Activated T-cell treated with anti-CD3 and anti-CD28 coated beads for 48 hours (primary cell): ENCODE results near the gene TSFM.

ENCODE experiments used
- DNase-seq: peaks from one replicate; pipeline ENCODE4 v3.0.0-alpha.2; 2020; ENCODE audit warnings: low read depth

The TSFM gene

DNA sequence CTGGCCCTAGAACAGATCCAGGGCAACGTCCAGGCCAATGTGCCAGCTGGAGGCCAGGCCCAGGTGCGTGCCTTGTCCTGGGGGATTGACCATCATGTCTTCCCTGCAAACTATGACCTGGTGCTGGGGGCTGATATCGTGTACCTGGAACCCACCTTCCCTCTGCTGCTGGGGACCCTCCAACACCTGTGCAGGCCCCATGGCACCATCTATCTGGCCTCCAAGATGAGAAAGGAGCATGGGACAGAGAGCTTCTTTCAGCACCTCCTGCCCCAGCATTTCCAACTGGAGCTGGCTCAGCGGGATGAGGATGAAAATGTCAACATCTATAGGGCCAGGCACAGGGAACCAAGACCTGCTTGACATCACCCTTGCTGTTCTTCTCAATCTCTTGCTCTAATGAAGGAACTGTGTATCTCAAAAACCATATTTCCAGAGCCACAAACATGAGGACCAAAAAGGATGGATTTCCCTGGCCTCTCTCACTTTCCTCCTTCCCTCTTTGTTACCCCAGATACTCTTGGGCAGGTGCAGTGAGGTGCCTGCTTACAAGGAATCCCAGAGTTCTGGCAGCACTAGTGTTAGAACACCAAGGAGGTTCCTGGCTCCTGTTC is 2.2 kb upstream of the TSFM start:
- no peak for DNase-seq

DNA sequence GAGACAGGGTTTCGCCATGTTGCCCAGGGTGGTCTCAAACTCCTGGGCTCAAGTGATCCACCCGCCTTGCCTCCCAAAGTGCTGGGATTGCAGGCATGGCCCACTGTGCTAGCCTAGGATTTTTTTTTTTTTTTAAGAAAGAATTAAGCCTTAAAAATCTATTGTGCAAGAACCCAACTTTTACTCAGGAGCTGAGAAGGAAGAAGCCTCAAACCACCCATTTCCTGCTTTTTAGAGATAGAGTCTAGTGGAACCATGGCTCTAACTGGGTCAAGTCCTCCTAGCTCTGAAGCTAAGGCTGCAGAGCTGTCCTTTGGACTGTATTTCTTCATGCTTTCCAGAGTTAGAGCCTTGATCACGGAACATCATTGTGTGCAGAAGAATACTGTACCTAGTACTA is 1.3 kb upstream of the TSFM start:
- no peak for DNase-seq

DNA sequence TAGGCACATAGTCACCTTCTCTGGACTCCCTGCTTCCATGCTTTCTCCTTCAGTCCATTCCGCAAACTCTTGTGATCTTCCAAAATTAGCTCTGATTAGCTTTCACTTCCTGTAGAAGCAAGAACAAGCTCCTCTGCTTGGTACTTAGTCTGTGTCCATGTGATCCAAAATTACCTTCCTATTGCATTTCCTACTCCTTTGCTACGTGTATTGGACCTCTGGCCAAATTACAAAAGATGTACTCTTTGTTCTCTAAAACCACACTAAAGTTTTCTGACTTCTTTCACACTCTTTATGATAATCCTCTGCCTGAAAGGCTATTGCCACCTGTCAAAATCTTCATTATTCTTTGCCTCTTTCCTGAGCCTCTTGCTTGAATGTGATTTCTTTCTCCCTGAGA is 786 bp upstream of the TSFM start:
- no peak for DNase-seq

DNA sequence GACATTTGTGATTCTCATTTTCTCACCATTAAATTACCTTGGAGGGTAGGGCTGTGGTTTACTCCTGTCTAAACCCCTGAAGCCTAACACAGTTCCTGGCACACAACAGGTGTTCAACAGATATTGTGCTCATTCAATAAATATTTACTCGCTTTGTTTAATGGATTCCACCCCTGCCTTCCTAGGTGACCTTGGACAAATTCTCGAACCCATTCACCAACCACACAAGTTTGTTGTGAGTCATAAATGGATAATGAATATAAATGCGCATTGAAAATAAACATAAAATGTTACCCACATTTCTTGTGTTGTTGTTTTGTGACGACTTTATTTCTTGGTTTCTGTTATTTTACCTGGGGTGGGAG is 362 bp upstream of the TSFM start:
- DNase-seq = no peak

DNA sequence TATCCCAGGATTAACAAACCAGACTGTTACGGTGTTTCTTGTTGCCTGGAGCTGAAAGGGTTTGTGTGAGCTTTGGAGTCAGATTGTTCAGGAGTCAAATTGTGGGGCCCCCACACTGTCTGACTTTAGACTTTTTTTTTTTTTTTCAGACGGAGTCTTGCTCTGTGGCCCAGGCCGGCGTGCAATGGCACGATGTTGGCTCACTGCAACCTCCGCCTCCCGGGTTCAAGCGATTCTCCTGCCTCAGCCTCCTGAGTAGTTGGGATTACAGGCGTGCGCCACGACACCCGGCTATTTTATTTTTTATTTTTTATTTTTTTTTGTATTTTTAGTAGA is 847 bp downstream of the TSFM start:
- no peak for DNase-seq

DNA sequence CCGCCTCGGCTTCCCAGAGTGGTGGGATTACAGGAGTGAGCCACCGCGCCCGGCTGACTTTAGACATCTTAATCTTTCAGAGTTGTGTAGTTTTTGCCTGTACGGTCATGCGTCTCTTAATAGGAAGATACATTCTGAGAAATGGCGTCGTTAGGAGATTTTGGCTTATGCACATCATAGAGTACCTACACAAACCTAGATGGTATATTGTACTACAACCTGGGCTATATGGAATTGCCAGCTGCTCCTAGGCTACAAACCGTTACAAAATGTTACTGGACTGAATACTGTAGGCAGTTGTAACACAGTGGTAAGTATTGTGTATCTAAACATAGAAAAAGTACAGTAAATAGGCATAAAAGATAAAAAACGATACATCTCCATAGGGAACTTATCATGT is 1.3 kb downstream of the TSFM start:
- DNase-seq = no peak

DNA sequence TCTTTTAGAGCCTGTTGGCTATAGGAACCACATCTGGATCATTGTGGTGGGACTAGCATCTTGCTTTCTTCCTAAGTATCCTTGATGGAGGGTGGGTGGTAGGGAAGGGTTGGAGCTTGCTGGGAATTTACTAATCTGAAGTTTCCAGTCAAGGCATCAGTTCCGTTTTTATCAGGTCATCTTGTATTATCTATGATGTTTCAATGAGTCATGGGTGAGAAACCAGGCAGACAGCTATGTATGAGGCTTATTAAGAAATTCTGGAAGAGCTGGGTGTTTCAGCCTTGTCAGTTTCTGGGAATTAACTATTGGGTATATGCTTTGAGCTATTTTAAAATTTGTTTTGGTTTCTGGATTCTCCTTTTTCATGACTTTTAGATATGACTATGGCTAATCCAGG is 11.3 kb downstream of the TSFM start:
- no peak for DNase-seq

DNA sequence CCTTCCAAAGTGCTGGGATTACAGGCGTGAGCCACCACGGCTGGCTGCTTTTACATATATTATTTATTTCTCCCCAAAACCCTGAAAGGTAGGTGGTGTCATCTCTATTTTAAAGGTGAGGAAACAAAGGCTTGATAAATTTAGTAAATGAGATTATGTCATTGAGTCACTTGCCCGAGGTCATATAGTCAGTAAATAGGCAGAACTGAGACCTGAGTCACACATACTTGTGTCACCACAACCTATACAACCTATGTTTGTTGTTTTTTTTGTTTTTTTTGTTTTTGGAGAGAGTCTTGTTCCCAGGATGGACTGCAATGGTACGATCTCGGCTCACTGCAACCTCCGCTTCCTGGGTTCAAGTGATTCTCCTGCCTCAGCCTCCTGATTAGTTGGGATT is 12.8 kb downstream of the TSFM start:
- DNase-seq = no peak

DNA sequence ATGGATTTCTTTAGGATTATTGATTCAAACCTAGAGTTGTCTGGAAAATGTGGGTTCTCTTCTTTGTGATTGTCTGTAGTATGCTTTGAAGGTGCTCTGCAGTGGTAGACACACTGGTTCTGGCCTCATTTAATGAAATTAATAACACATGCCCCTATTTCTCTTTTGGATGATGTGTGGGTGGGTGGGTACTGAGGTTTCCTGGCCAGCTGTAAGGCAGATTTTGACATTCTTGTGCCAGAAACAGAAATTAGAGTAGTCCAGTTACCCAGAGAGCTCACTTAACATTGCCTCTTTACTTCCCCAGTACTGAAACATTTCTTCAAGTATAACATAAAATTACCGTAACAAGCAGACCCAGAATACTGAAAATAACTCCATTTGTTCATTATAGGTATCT is 14.4 kb downstream of the TSFM start:
- DNase-seq = no peak

DNA sequence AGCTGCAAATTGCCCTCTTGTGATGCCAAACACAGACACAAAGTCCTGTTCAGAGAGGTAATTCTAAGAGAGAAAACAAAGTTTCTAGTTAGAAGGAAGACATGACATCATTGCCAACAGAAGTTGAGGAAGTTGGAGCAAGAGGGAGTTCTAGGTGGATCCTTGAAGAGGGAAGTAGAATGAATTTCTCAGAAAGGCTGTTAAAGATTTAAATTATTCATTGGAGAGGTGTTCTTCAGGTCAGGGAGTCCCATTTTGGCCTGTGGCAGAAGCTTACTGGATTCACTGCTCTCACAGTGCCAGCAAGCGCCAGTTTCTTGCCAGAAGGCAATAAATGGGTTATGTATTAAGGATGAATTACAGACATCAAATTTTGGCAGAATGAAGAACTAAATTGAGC is 15.3 kb downstream of the TSFM start:
- DNase-seq = no peak

DNA sequence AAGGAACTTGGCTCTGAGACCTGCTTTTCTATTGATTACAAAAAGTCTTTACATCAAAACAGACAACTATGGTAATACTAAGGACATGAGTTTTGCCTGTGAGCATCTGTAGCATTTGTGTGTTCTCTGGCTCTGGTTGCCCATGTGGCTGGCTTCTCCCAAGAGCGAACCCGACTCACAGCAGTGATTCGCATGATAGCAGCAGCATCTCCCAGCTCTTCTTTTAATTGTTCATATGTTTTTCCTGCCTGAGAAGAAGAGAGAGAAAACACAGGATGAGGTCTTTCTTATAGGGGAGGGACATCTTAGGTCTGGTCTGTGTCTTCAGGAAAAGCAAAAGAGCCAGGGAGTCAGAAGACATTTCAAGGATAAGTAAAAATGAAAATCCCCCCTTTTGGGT is 18.4 kb downstream of the TSFM start:
- DNase-seq = no peak

DNA sequence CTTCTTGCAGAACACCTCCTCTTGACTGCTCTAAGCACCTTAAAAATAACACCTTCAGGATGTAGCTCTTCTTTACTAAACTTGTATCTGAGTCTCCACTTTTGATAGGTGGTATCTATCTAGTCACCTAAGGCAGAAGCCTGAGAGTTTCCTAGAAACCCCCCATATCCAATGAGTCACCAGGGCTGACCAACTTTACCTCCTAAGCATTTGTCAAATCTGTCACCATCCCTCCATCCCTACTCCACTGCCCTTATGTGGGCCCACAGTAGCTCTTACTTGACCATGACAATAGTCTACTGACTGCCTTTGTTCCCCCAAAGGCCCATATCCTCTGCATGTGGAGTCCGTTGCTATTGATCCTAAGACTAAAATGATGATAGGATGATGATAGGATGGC is 20.0 kb downstream of the TSFM start:
- DNase-seq = no peak

DNA sequence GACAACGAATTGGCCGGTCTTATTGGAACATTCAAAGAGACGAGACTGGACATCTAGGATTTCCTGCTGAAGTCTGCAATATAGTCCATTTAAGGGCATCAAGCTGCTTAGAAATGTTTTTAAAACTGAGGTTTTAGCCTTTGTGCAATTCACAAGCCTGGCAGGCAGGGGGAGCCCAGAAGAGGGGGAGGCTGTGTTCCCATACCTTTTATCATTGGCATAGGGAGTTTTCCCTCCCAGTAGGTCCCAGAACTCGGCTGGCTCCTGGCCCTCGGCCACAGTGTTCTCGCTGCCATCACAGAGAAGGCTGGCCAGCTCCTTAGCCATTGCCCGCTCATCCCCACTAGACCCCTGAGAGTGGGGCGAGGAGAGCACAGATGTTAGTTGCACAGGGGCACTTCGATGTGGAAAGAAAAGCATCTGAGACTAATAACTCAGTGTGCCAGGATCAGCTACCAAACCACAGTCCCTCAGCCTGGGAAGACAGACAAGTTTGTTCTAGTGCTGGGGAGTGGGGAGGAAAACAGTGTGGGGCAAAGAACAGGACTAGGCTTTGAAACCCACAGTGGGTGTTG is 20.8 kb downstream of the TSFM start:
- no peak for DNase-seq

DNA sequence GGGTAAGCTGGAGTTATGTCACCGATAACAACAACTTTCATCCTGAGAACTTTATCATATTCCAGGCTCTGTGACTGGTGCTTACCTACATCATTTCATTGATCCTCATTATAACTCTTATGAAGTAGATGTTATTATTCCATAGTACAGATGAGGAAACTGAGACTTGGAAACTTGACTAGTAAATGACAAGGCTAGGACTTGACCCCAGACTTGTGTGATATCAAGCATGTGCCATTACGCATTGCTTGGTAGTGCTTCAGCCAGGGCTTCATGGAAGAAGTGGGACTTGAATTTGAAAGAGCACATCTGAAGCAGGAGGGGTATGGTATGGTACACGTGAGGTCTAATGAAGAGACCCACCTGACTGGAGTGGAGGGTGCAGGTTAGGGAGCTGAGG is 24.1 kb downstream of the TSFM start:
- DNase-seq = no peak

DNA sequence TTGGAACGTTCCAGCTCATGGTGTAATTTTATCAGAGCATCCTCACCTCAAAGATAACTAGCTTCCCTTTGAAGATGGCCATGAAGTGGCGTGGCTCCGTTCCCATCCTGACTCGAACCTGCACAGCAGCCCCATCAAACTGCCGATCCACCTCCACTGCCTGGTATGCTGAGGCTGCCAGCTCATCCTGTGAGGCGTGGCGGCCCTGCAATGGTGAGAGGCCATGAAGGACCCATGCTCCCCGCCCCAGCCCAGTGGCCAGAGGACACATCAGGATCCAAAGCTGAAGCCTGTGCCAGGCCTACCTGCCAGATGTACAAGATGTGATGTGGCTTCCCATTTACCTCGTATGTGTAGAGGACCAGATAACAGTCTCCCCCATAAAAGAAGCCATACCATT is 24.7 kb downstream of the TSFM start:
- no peak for DNase-seq

DNA sequence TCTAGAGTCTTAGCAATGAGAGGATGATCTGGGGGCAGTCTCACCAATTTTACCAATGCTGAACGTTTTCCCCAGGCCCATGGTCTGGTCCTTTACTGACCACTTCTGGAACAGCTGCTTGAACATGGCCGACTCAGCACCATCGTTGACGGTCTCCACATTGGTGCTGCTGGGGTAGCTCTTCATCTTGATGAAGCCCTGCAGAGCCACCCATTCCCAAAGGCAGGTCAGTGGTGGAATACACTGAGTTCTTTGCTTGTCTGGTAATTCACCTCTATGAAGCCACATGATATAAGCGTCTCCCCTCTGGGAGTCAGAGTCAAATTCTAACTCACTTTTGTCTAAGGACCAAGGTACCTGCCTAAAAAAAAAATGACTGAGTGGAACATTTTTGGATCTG is 25.8 kb downstream of the TSFM start:
- DNase-seq = no peak

DNA sequence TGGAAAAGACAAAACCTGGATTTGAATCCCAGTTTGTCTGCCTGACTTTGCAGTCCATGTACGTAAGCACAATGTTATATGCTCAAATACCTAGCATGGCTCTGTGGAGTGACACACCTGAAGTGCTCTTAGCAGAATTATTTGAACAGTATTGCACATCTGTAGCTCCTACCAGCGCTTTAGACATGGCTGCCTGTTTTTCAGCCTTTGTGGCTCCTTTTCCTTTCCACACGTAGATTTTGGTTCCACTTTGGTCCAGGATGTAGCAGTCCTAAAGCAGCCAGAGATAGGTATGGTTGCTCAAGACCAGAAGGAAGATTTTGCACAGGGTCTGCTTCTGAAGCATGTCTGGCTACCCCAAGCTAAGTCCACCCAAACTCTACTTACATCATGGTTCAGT is 26.8 kb downstream of the TSFM start:
- DNase-seq = no peak

DNA sequence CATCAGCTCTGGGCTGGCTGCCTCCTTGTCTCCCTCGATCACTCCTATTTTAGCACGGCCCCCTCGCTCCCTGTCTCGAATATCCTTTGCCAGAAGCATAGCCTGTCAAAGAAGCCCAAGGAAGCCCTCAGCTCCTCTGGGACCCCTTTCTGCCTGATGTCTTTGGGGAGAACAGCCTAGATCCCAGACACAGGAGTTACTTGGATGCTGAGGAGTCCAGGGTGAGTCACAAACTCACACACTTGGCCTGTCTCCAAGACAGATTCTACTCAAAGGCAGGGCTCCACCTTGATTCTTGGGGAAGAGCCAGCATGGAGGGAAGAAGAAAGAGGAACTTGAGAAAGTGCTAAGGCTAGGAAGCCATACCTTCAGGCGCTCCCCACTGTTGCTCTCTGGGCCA is 27.9 kb downstream of the TSFM start:
- DNase-seq = no peak

DNA sequence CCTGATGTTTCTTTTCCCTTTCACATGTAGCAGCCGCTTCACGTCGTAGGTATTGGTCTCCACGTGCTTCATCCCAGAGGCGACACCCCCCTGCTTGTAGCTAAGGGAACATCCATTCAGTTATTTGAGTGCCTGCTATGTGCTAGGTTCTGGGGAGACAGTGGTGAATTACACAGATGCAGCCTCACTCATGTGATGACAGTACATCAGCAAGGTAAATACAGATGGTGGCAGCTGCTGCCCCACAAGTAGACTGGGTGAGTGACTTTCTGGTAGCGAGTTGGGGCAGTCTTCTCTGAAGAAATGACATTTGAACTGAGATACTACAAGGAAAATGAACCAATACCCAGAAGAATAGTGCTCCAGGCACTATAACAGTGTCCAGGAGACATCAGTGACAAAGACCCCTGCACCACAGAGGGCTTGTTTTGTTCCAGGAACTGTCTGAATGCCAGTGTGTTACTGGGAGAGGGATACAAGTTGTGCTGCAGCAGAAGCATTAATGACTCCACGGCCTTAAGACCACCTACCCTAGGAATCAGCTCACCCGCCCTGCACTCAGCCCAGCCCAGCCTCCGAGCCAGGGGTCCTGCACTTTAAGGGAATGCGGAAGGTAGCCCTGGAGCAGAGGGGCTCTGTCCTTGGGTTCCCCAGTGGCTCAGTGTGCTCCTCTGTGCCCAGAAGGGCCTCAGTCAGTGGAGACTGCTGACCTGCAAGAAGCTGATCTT is 28.6 kb downstream of the TSFM start:
- DNase-seq = no peak

DNA sequence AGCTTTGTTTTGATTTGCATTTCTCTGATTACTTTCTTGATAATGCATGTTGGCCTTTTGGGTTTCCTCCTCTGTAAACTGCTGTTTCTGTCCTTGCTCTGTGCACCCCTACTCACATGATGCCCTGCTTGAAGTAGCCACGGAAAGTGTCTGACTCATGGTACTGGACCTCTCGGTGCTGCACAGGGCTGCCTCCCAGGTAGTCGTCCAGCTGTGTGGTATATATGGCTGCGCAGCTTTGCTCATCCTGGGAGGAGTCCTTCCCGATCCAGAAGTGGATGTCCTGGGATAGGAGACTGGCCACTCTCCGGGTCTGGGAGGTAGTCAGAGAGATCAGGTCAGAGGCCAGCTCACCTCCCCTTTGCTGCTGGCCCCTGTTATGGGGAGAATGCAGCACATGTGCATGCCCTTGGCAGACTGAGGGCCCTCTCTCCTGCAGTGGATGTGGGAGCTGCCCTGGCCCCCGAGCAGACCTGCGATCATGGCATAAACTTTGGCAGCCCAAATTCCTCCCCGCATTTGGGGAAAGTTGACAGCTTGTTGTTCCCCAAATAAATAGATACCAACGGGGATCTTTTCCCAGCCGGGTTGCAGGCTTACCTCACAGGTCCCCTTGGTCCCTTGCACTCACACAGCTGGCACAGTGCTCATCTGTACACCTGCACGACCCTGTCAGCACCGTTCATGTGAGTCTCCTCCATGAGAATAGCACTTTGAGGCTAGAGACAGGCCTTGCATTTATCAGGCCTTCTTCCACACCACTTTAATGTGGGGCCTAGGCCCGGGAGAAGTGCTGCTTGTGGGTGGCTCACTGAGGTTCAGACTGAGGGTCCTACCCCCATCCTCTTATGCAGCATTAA is 30.8 kb downstream of the TSFM start:
- no peak for DNase-seq

DNA sequence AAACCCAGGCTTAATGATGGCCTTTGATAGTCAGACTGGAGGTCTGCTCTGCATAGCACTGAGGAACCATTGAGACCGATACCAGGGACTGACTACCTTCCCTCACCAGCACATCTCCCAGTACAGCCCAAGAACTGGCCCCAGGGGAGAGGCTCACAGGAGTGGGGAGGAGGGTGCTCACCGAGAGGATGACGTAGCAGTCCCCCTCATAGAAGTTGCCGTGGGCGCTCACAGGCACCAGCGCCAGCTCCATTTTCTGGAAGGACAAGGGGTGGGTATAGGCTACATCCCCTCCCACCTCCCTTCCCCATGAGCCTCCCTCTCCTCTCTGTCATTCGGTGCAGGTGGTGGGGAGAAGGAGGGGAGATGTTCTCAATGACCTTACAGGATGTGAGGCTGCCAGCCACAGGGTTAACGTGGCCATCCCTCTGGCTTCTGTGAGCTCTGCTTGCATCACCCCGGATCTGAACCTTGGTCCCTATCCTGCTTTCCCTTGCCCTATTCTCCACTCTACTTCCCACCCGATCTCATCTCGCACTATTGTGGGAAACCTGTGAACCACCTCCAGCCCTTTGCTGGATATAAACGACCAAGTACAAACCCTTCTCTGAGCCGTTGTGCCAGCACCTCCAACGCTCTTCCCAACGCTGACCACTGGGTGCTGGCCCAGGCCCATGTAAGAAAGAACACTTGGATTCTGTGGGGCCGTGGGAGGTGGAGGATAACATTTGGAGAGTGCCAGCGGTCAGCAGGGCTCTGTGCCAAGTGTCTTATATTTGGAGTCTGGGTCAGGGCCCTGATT is 31.6 kb downstream of the TSFM start:
- DNase-seq = no peak
